Panc1 (cell line): ENCODE measurements around the gene FFAR1. TPM values are rescaled to one million over a fixed set of nuclear protein-coding genes. Genes with fewer than 3 reads are reported as not detected.

Source experiments
- ATAC-seq: fragments of 200-7000 bp; cut with Tn5 transposase; 2 replicates; pipeline ENCODE4 v1.9.1; 2020; ENCODE audit warnings: mild to moderate bottlenecking, moderate library complexity
- BruUV-seq: library from RNA; stranded (reverse); fragments of 400-500 nt; replicated peaks from 2 replicates; lab custom pipeline; 2021; lab: Mats Ljungman, UMichigan
- CTCF ChIA-PET: fragments of 300-600 bp; sonication (Branson Sonifier 250); formaldehyde crosslinking; loops from one replicate; lab custom pipeline; 2022; ENCODE audit warnings: antibody characterized with exemption; lab: Charles Lee
- POLR2A ChIA-PET: fragments of 300-600 bp; sonication (Branson Sonifier 250); formaldehyde crosslinking; loops from one replicate; lab custom pipeline; 2022; ENCODE audit warnings: antibody characterized with exemption; lab: Charles Lee
- DNase-seq: peaks from one replicate; pipeline ENCODE4 v3.0.0-alpha.2; 2010; ENCODE audit warnings: low read depth, low spot score
- H3K27ac ChIP-seq: 2 replicates; pipeline ENCODE4 v1.5.1; 2011; ENCODE audit warnings: mild to moderate bottlenecking, low read length, inconsistent platforms
- H3K27me3 ChIP-seq: fragments of 200-500 bp; sonication (Bioruptor generic); 2 replicates; pipeline ENCODE4 v1.6.0; 2014; ENCODE audit warnings: low read length, inconsistent platforms; ENCODE audit not compliant: control insufficient read depth, insufficient read depth
- H3K36me3 ChIP-seq: fragments of 200-500 bp; sonication (Bioruptor generic); 2 replicates; pipeline ENCODE4 v1.5.1; 2014; ENCODE audit warnings: inconsistent platforms, mild to moderate bottlenecking, low read length, moderate library complexity; ENCODE audit not compliant: control insufficient read depth, insufficient read depth
- H3K4me1 ChIP-seq: 2 replicates; pipeline ENCODE4 v1.5.1; 2011; ENCODE audit warnings: inconsistent platforms, mild to moderate bottlenecking, low read length, moderate library complexity; ENCODE audit not compliant: control insufficient read depth, insufficient read depth
- H3K4me3 ChIP-seq, 2 experiments: 2 replicates each; pipeline ENCODE4 v1.5.1; 2011 to 2012; ENCODE audit warnings: low read depth in 2 of 2, low read length in 2 of 2, mild to moderate bottlenecking in 2 of 2, inconsistent platforms in 1 of 2, moderate library complexity in 1 of 2
- H3K9me3 ChIP-seq: fragments of 200-500 bp; sonication (Bioruptor generic); 2 replicates; pipeline ENCODE4 v1.5.1; 2014; ENCODE audit warnings: low read depth, mild to moderate bottlenecking, inconsistent platforms, low read length, moderate library complexity; ENCODE audit not compliant: control insufficient read depth, insufficient read depth
- POLR2AphosphoS5 ChIP-seq: IDR thresholded peaks from 2 replicates; pipeline ENCODE4 v1.6.1; 2012; ENCODE audit warnings: mild to moderate bottlenecking, low read depth, low read length, moderate library complexity
- SIN3A ChIP-seq: IDR thresholded peaks from 2 replicates; pipeline ENCODE4 v1.6.1; 2012; ENCODE audit warnings: low read depth, mild to moderate bottlenecking, low read length, moderate library complexity, borderline replicate concordance; ENCODE audit not compliant: insufficient read depth
- TCF7L2 ChIP-seq: IDR thresholded peaks from 2 replicates; pipeline ENCODE4 v1.6.1; 2011; ENCODE audit warnings: mild to moderate bottlenecking, low read depth, low read length, inconsistent platforms
- in situ Hi-C: cut with HindIII; loops from 2 replicates; pipeline ENCODE4 v1.10.0; 2016; ENCODE audit warnings: low sequenced_read_pairs, low pct_unique_long_range_greater_than_20kb
- intact Hi-C: fragments of 100-400 bp; cut with micrococcal nuclease; formaldehyde crosslinking; loops from one replicate; pipeline ENCODE4 v1.10.0; 2022; ENCODE audit not compliant: unreplicated experiment
- total RNA-seq: library from RNA; stranded (reverse); gene quantifications from one replicate; pipeline ENCODE4 v1.2.1, GENCODE V29; 2021; ENCODE audit not compliant: unreplicated experiment
- TF ChIP-seq, protein P1 (sequence below): fragments of 450-650 bp; IDR thresholded peaks from 2 replicates; pipeline ENCODE4 v1.5.1; 2017; ENCODE audit warnings: mild to moderate bottlenecking
- TF ChIP-seq, protein P2 (sequence below), 2 experiments: IDR thresholded peaks; 2 replicates each; pipeline ENCODE4 v1.6.1; 2011 to 2012; ENCODE audit warnings: low read depth in 2 of 2, control low read depth in 1 of 2, low read length in 1 of 2, mild to moderate bottlenecking in 1 of 2, moderate library complexity in 1 of 2; ENCODE audit not compliant: insufficient read depth in 1 of 2

Gene FFAR1
- total RNA-seq, 1 experiment from 2014 or later, result not detected

DNA sequence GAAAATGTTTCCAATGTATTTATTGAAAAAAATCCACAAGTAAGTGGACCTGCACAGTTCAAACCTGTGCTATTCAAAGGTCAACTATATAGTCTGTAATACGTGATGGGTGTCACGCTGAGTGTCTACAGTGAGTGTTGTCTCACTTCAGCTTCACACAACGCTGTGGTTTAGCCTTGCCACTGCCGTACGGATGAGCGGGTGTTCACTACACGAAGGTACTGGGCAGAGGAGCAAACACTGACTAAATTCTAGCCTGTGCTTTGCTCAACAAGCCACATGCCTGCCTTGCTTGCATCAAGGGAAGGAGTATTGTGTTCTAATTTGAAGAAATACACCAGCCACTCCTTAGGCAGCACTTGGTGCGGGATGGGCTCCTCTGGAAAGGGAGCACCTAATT, 7.2 kb downstream of the FFAR1 start:
- no peak overlapping the region for H3K4me3 ChIP-seq
- intact Hi-C loops, result loop anchor here (10.0 kb wide), 1 partner anchor 140 kb away; the partner anchor contains the start of gene KRTDAP
- H3K27me3 ChIP-seq, result 0 out of 2 replicates have a peak, but pooled peaks cover 2% of the 10 kb centered on the region
- no peaks in the 10 kb centered on the region for H3K36me3 ChIP-seq
- no peaks in the 10 kb centered on the region for H3K9me3 ChIP-seq
- in situ Hi-C loops, result no loop called here
- TF ChIP-seq, protein P1, sequence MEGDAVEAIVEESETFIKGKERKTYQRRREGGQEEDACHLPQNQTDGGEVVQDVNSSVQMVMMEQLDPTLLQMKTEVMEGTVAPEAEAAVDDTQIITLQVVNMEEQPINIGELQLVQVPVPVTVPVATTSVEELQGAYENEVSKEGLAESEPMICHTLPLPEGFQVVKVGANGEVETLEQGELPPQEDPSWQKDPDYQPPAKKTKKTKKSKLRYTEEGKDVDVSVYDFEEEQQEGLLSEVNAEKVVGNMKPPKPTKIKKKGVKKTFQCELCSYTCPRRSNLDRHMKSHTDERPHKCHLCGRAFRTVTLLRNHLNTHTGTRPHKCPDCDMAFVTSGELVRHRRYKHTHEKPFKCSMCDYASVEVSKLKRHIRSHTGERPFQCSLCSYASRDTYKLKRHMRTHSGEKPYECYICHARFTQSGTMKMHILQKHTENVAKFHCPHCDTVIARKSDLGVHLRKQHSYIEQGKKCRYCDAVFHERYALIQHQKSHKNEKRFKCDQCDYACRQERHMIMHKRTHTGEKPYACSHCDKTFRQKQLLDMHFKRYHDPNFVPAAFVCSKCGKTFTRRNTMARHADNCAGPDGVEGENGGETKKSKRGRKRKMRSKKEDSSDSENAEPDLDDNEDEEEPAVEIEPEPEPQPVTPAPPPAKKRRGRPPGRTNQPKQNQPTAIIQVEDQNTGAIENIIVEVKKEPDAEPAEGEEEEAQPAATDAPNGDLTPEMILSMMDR, result no peak
- TF ChIP-seq TCF7L2 (no peak), SIN3A (no peak), POLR2AphosphoS5 (no peak)
- TF ChIP-seq, protein P2, sequence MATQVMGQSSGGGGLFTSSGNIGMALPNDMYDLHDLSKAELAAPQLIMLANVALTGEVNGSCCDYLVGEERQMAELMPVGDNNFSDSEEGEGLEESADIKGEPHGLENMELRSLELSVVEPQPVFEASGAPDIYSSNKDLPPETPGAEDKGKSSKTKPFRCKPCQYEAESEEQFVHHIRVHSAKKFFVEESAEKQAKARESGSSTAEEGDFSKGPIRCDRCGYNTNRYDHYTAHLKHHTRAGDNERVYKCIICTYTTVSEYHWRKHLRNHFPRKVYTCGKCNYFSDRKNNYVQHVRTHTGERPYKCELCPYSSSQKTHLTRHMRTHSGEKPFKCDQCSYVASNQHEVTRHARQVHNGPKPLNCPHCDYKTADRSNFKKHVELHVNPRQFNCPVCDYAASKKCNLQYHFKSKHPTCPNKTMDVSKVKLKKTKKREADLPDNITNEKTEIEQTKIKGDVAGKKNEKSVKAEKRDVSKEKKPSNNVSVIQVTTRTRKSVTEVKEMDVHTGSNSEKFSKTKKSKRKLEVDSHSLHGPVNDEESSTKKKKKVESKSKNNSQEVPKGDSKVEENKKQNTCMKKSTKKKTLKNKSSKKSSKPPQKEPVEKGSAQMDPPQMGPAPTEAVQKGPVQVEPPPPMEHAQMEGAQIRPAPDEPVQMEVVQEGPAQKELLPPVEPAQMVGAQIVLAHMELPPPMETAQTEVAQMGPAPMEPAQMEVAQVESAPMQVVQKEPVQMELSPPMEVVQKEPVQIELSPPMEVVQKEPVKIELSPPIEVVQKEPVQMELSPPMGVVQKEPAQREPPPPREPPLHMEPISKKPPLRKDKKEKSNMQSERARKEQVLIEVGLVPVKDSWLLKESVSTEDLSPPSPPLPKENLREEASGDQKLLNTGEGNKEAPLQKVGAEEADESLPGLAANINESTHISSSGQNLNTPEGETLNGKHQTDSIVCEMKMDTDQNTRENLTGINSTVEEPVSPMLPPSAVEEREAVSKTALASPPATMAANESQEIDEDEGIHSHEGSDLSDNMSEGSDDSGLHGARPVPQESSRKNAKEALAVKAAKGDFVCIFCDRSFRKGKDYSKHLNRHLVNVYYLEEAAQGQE (IDR thresholded peaks at IDR 0.05; ENCODE audit: insufficient read depth in 1 of 2, low read depth in 2 of 2, low read length in 1 of 2), result no peak
- ATAC-seq, result no peak
- H3K27ac ChIP-seq, result no peak overlapping the region
- no peaks in the 10 kb centered on the region for H3K4me1 ChIP-seq
- CTCF ChIA-PET, result interaction anchor here (0.5 to 0.6 kb wide), 4 partner anchors 99 to 288 kb away, joined by 3 to 8 read pairs (median 4); no protein-coding TSS in a partner anchor
- POLR2A ChIA-PET, result no interaction called here
- BruUV-seq, result no TSS peak
- no peak for DNase-seq

DNA sequence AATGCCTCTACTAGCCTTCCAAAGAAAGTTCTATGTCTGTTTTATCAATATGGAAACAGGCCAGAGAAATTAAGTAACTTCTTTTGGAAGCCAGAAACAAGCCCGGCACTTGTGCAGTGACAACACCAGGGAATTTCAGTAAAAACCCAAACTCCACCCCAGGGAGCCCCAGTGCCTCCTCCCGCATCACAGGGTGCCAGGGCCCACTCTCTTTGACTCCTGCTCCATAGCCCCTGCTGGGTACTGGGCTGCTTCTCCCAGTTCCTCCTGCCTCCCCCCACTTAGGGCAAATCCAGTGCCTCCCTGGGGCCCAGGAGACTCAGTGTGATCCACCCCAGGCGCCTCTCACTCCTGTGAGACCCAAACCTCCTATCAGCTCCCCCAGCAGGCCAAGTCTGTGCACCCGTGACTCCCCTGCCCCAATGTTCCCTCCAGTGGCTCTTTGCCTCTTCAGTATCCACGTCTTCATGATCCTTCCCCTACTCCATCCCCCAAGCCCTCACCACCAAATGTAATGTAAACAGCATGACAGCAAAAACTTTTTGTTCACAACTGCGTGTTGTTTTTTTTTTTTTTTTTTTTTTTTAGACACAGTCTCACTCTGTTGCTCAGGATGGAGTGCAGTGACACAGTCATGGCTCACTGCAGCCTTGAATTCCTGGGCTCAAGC, 8.2 kb downstream of the FFAR1 start:
- ATAC-seq (no peak), DNase-seq (no peak)
- H3K27me3 ChIP-seq, result 0 out of 2 replicates have a peak, but pooled peaks cover 2% of the 10 kb centered on the region
- H3K9me3 ChIP-seq, result no peaks in the 10 kb centered on the region
- H3K4me1 ChIP-seq, result no peaks in the 10 kb centered on the region
- no peaks in the 10 kb centered on the region for H3K36me3 ChIP-seq
- ChIA-PET CTCF (interaction anchor here (0.7 kb wide), 1 partner anchor 9 kb away, joined by 10 read pairs; no protein-coding TSS in a partner anchor), POLR2A (no interaction called here)
- no TSS peak for BruUV-seq
- TF ChIP-seq TCF7L2 (no peak), SIN3A (no peak), POLR2AphosphoS5 (no peak)
- TF ChIP-seq, protein P2 (IDR thresholded peaks at IDR 0.05; ENCODE audit: insufficient read depth in 1 of 2, low read depth in 2 of 2, low read length in 1 of 2), result no peak
- TF ChIP-seq, protein P1, result no peak
- H3K27ac ChIP-seq, result no peak overlapping the region
- in situ Hi-C loops (no loop called here), intact Hi-C loops (loop anchor here (10.0 kb wide), 1 partner anchor 139 kb away; the partner anchor contains the start of gene KRTDAP)
- no peak overlapping the region for H3K4me3 ChIP-seq
